Keratinocyte (primary cell): Measurements from ENCODE around the gene DSC3. TPM values are rescaled to one million over a fixed set of nuclear protein-coding genes. Genes with fewer than 3 reads are reported as not detected.

Experiments
- DNase-seq: peaks from one replicate; pipeline ENCODE4 v3.0.0-alpha.2; 2011; ENCODE audit warnings: low read depth, missing footprints, low spot score
- FAIRE-seq: peaks from 2 replicates; lab custom pipeline; 2011; peaks lifted over from hg19 to GRCh38; lab: Jason Lieb, UNC
- H2AFZ ChIP-seq: 2 replicates; pipeline ENCODE4 v1.6.0; 2012; ENCODE audit warnings: low read length, control low read depth, inconsistent platforms; ENCODE audit not compliant: control insufficient read depth
- H3K27ac ChIP-seq: 2 replicates; pipeline ENCODE4 v1.5.1; 2011; ENCODE audit warnings: low read length; ENCODE audit not compliant: control insufficient read depth, insufficient read depth
- H3K27me3 ChIP-seq: 3 replicates; pipeline ENCODE4 v1.6.0; 2011; ENCODE audit warnings: low read length; ENCODE audit not compliant: control insufficient read depth, insufficient read depth; ENCODE audit errors: extremely low read depth
- H3K36me3 ChIP-seq, 2 experiments: 2 replicates in 1 of 2; 3 replicates in 1 of 2; pipeline ENCODE4 v1.5.1; 2011; ENCODE audit warnings: low read length in 2 of 2, mild to moderate bottlenecking in 1 of 2; ENCODE audit not compliant: control insufficient read depth in 2 of 2, insufficient read depth in 2 of 2; ENCODE audit errors: extremely low read depth in 1 of 2
- H3K4me1 ChIP-seq: 3 replicates; pipeline ENCODE4 v1.5.1; 2011; ENCODE audit warnings: low read length; ENCODE audit not compliant: control insufficient read depth, insufficient read depth; ENCODE audit errors: extremely low read depth
- H3K4me2 ChIP-seq: 3 replicates; pipeline ENCODE4 v1.6.0; 2011; ENCODE audit warnings: low read depth, low read length; ENCODE audit not compliant: control insufficient read depth, insufficient read depth; ENCODE audit errors: extremely low read depth
- H3K4me3 ChIP-seq, 3 experiments: fragments of 200-600 bp in 1 of 3; sonication (generic) in 1 of 3; 2 replicates in 2 of 3; 3 replicates in 1 of 3; pipeline ENCODE4 v1.5.1; 2011 to 2016; ENCODE audit warnings: low read length in 3 of 3, mild to moderate bottlenecking in 3 of 3, control low read depth in 2 of 3, inconsistent platforms in 1 of 3, low read depth in 1 of 3, mixed read lengths in 1 of 3, mixed run types in 1 of 3, moderate library complexity in 1 of 3; ENCODE audit not compliant: control insufficient read depth in 2 of 3, insufficient read depth in 2 of 3; ENCODE audit errors: extremely low read depth in 1 of 3
- H3K79me2 ChIP-seq: 2 replicates; pipeline ENCODE4 v1.6.0; 2012; ENCODE audit warnings: low read length; ENCODE audit not compliant: control insufficient read depth, insufficient read depth
- H3K9ac ChIP-seq: 3 replicates; pipeline ENCODE4 v1.6.0; 2011; ENCODE audit warnings: low read length; ENCODE audit not compliant: control insufficient read depth, insufficient read depth; ENCODE audit errors: extremely low read depth
- H3K9me1 ChIP-seq: 3 replicates; pipeline ENCODE4 v1.6.0; 2011; ENCODE audit warnings: low read length; ENCODE audit not compliant: control insufficient read depth, insufficient read depth; ENCODE audit errors: extremely low read depth
- H3K9me3 ChIP-seq: 2 replicates; pipeline ENCODE4 v1.5.1; 2012; ENCODE audit warnings: low read depth, low read length; ENCODE audit not compliant: control insufficient read depth
- H4K20me1 ChIP-seq: 3 replicates; pipeline ENCODE4 v1.6.0; 2011; ENCODE audit warnings: low read length; ENCODE audit not compliant: control insufficient read depth, insufficient read depth; ENCODE audit errors: extremely low read depth
- CTCF ChIP-seq, 3 experiments: IDR thresholded peaks in 1 of 3; conservative IDR thresholded peaks in 1 of 3; optimal IDR thresholded peaks in 1 of 3; 2 replicates in 2 of 3; 3 replicates in 1 of 3; pipeline versions ENCODE3 to v1.5.1; 2011; ENCODE audit warnings: low read length in 3 of 3, mild to moderate bottlenecking in 3 of 3, moderate library complexity in 2 of 3, control low read depth in 1 of 3, inconsistent platforms in 1 of 3; ENCODE audit not compliant: insufficient read depth in 2 of 3; ENCODE audit errors: extremely low read depth in 1 of 3
- EZH2 ChIP-seq: IDR thresholded peaks from one replicate; pipeline ENCODE4 v1.6.1; 2012; ENCODE audit warnings: inconsistent platforms, mild to moderate bottlenecking, low read length, moderate library complexity
- dilution Hi-C: fragments of 300-500 bp; cut with MboI; formaldehyde crosslinking; loops from one replicate; pipeline ENCODE4 v1.7.0; 2020; ENCODE audit warnings: low sequenced_read_pairs; ENCODE audit not compliant: extremely low pct_ligation_motif_present
- polyA plus RNA-seq, 5 experiments: library from polyadenylated mRNA; depleted of rRNA in 3 of 5; stranded (reverse) in 3 of 5; stranded (forward) in 1 of 5; unstranded in 1 of 5; fragments of >200 nt; gene quantifications; 1 replicate in 1 of 5; 2 replicates in 3 of 5; 3 replicates in 1 of 5; pipeline versions ENCODE4 v1.2.1 to v1.2.3, GENCODE V29; 2011 to 2012; ENCODE audit warnings: missing spikeins in 2 of 5, low read depth in 1 of 5, low replicate concordance in 1 of 5
- small RNA-seq, 3 experiments: library from RNA; depleted of rRNA; stranded (forward); fragments of <200 nt; gene quantifications; one replicate each; pipeline ENCODE3, GENCODE V24; 2012; ENCODE audit warnings: low read depth in 3 of 3, low replicate concordance in 1 of 3; ENCODE audit not compliant: insufficient read length in 3 of 3

DSC3 gene
- polyA plus RNA-seq, 1 donor (not counting 4 experiments of a cell fraction or from before 2014, with no cell fraction given) = 116 TPM

GRCh38 chr18:30940952-30941539 lies 101.5 kb downstream of the DSC3 start:
- Histone ChIP-seq H3K79me2 (no peaks in the 10 kb centered on the region), H4K20me1 (no peaks in the 10 kb centered on the region), H3K36me3 (no peaks in the 10 kb centered on the region), H3K4me2 (no peak overlapping the region), H3K4me1 (peaks cover 4% of the 10 kb centered on the region), H3K9me1 (no peaks in the 10 kb centered on the region), H3K9me3 (no peaks in the 10 kb centered on the region), H2AFZ (no peak overlapping the region), H3K27ac (no peak overlapping the region), H3K27me3 (no peaks in the 10 kb centered on the region), H3K9ac (no peak overlapping the region), H3K4me3 (no peak overlapping the region)
- TF ChIP-seq CTCF (optimal IDR thresholded peaks at IDR 0.05 in 1 of 3, IDR thresholded peaks at IDR 0.05 in 1 of 3, conservative IDR thresholded peaks at IDR 0.05 in 1 of 3; ENCODE audit: extremely low read depth in 1 of 3, insufficient read depth in 2 of 3, low read length in 3 of 3) = no peak
- TF ChIP-seq EZH2 = no peak
- FAIRE-seq (no peak), DNase-seq (no peak)
- dilution Hi-C loops = no loop called here

Small RNAs within 50 kb of the gene (small RNA-seq; reads per million reads assigned to genes)
- 0 reads per million in 3 experiments for gene RNU6-857P

Other genes with a start within 250 kb of the DSC3 start
- gene DSC2, start 59.7 kb upstream of the DSC3 start, polyA plus RNA-seq = 32.1 to 48.6 TPM (median 37.1 TPM) in 3 replicates
- gene DSC1, start 120.1 kb upstream of the DSC3 start, polyA plus RNA-seq = 3.1 to 25.1 TPM (median 11.2 TPM) in 3 replicates